Stimulated activated CD4-positive, alpha-beta T cell treated with anti-CD3 and anti-CD28 coated beads, Interleukin-4, amount 100 ng/mL, for 24 hours (primary cell): Measurements from ENCODE around the gene MROH8.
"Not testable (repeated sequence)": the region's sequence is repeated elsewhere in the genome, so short reads cannot be mapped to it uniquely, and the experiment has no call there.

Experiments
- DNase-seq: peaks from one replicate; pipeline ENCODE4 v3.0.0-alpha.2; 2020

The MROH8 gene

DNA sequence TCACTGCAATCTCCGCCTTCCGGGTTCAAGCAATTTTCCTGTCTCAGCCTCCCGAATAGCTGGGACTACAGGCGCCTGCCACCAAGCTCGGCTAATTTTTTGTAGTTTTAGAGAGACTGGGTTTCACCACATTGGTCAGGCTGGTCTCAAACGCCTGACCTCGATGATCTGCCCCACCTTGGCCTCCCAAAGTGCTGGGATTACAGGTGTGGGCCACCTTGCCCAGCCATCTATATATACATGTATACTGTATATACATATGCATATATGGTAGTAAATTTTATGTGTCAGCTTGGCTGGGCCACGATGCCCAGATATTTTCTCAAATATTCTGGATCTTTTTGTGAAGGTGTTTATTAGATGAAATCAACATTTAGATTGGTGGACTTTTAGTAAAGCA, 102.3 kb downstream of the MROH8 start:
- DNase-seq: no peak

DNA sequence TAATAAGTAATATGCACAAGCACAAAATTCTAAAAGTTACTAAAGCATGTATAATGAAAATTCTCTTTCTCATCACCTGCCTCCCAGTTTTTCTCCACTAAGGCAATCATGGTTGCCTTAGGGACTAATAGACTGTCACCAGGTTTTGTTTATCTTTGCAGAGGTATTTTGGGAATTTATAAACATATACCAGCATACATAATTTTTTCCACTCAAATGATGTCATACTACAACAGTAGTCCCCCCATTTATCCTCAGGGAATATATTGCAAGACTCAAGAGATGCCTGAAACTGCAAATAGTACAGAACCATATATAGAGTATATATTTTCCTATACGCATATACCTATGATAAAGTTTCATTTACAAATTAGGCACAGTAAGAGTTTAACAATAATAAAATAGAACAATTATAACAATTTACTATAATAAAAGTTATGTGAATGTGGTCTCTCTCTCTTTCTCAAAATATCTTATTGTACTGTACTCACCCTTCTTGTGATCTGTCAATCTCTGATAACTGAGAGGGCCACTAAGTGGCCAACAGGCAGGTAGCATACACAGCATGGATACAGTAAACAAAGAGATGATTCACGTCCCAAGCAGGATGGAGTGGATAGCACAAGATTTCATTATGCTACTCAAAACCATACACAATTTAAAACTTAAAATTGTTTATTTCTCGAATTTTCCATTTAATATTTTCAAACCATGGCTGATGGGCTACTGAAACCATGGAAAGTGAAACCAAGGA, 103.2 kb downstream of the MROH8 start:
- DNase-seq: no peak

DNA sequence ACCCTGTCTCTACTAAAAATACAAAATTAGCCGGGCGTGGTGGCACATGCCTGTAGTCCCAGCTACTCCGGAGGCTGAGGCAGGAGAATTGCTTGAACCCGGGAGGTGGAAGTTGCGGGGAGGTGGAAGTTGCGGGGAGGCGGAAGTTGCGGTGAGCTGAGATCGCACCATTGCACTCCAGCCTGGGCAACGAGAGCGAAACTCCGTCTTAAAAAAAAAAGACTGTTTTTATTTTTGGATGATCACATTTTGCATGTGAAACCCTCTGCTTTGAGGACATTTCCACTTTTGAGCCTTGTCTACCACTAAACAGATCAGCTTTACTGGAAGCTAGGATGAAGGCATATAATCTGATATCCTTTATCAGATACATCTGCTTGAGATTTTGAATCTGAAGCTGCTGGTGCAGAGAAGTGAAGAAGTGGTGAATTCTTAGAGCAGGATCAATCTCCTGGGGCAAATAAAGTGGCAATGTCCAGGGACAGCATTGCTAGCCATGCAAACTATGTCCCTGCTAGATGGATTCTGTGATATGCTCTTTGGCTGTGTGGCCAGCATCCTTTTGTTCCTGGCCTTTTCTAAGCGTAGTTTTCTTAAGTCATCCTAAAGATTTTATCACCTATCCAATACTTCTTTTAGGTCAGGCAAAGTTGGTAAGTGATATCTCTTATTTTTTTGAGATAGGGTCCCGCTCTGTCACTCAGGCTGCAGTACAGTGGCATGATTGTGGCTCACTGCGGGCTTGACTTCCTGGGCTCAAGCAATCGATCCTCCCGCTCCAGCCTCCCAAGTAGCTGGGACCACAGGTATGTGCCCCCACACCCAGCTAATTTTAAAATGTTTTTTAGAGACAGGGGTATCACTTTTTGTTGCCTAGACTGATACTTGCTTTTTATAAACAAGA, 106.8 kb downstream of the MROH8 start:
- no peak for DNase-seq

DNA sequence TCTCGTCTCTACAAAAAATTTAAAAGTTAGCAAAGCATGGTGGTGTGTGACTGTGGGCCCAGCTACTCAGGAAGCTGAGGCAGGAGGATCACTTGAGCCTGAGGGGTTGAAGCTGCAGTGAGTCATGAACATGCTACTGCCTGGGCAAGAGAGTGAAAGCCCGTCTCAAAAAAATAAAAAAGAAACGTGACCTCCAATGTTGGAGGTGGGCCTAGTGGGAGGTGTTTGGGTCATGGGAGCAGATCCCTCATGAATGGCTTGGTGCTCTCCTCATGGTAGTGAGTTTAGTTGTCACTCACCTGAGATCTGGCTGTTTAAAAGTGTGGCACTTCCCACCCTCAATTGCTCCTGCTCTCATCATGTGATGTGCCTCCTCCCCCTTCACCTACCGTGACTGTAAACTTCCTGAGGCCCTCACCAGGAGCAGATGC, 107.9 kb downstream of the MROH8 start:
- peak; percentile 37 for DNase-seq

DNA sequence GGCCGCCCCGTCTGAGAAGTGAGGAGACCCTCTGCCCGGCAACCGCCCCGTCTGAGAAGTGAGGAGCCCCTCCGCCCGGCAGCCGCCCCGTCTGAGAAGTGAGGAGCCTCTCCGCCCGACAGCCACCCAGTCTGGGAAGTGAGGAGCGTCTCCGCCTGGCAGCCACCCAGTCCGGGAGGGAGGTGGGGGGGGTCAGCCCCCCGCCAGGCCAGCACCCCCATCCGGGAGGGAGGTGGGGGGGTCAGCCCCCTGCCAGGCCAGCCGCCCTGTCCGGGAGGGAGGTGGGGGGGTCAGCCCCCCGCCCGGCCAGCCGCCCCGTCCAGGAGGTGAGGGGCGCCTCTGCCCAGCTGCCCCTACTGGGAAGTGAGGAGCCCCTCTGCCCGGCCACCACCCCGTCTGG, 109.8 kb downstream of the MROH8 start:
- DNase-seq: not testable (repeated sequence)

DNA sequence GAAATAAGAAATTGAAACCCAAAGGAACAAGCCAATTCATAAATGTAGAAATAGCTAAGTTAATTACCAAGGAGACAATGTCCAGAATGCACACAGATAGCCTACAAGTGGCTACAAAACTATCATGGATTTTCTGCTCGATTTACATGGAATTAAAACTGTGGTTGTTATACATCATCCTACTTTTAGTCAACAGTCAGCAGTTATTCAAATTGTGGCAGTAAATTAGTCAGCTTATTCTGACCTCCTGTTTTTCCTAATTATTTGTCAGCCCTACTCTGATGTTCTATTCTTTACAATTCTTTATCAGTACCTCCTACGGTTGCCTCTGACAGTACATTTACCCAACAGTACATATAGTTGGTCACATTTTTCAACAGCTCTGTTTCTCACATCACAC, 113.2 kb downstream of the MROH8 start:
- DNase-seq: no peak

DNA sequence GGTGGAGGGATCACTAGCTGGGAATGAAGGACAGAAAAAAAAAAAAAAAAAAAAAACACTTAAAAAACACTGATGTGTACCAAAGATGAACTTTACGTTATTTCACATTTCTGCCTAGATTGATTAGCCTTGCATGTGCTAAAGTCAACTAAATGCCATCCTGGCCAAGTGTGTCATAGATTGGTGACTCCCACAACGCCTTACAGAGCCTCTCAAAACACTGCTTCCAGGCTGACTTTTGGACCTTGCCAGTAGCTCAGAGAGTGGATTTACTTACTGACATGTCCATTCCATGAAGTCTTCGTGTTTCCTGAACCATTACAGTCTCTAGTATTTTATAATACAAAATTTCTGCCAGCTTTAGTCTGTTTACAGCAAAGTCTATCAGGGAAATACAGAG, 124.1 kb downstream of the MROH8 start:
- DNase-seq: no peak

DNA sequence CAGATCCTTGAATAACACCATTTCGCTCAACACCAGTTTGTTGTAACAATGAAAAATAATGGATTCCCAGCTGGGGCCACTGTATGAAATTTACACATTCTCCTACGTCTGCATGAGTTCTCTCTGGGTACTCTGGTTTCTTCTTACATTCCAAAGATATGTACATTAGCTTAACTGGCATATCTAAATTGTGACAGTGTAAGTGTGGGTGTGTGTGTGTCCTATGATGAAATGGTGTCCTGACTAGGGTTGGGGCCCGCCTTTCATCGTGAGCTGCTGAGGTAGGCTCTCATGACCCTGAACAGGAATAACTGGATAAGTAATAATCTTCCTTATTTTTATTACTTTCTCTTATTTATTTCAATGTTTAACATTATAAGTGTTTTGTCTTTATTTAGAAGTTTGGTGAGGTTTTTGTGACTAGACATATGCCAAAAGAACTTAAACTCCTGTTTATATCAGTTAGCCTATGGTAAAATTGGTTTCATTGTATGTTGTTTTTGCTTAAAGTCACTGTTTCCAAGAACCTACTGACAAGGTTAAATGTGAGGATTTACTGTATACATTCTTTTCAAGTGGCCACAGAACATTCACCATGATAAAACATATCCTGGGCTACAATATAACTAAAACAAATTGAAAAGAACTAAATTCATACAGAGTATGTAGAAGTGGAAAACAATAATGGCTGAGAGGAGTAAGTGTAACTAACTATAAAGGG, 126.0 kb downstream of the MROH8 start:
- no peak for DNase-seq
